Non-pigmented ciliary epithelial cell (primary cell): Measurements from ENCODE around the gene C17orf114.

ENCODE experiments used
- DNase-seq: peaks from one replicate; pipeline ENCODE4 v3.0.0-alpha.2; 2010; ENCODE audit warnings: low read depth

The C17orf114 gene

GRCh38 chr17:4823373-4824089 lies 21.4 kb upstream of the C17orf114 start:
- DNase-seq, result no peak

GRCh38 chr17:4822835-4823234 lies 20.7 kb upstream of the C17orf114 start:
- DNase-seq, result no peak

- no peak for DNase-seq
These were observed 16.1 kb upstream of the C17orf114 start for GRCh38 chr17:4818276-4818675.

- no peak for DNase-seq
These were observed 14.7 kb upstream of the C17orf114 start for GRCh38 chr17:4816826-4817225.

GRCh38 chr17:4815043-4815675 lies 13.0 kb upstream of the C17orf114 start:
- no peak for DNase-seq

GRCh38 chr17:4812690-4813089 lies 10.6 kb upstream of the C17orf114 start:
- DNase-seq, result no peak

- no peak for DNase-seq
These were observed 9.3 kb upstream of the C17orf114 start for GRCh38 chr17:4811471-4811870.

- no peak for DNase-seq
These were observed 8.7 kb upstream of the C17orf114 start for GRCh38 chr17:4810696-4811290.

GRCh38 chr17:4808378-4808767 lies 6.2 kb upstream of the C17orf114 start:
- DNase-seq, result no peak

- DNase-seq, result no peak
These were observed 5.7 kb upstream of the C17orf114 start for GRCh38 chr17:4807605-4808377.

GRCh38 chr17:4806777-4807604 lies 4.9 kb upstream of the C17orf114 start, which contains the start of gene PLD2:
Gene PLD2, plus strand, starts transcription at chr17:4807152. Its CDS starts 621 bp downstream, at chr17:4807773.
- DNase-seq, result no peak

- no peak for DNase-seq
These were observed 4.3 kb upstream of the C17orf114 start for GRCh38 chr17:4806456-4806776.

- DNase-seq, result no peak
These were observed 1.5 kb downstream of the C17orf114 start for GRCh38 chr17:4800462-4801196.

- no peak for DNase-seq
These were observed 5.6 kb downstream of the C17orf114 start for GRCh38 chr17:4796552-4796920.

GRCh38 chr17:4795168-4795567 lies 7.0 kb downstream of the C17orf114 start:
- no peak for DNase-seq

- DNase-seq, result no peak
These were observed 11.4 kb downstream of the C17orf114 start for GRCh38 chr17:4790705-4791088.

GRCh38 chr17:4789951-4790704 lies 12.0 kb downstream of the C17orf114 start:
- DNase-seq, result peak; percentile 60

- DNase-seq, result no peak
These were observed 12.5 kb downstream of the C17orf114 start for GRCh38 chr17:4789701-4789950.

- no peak for DNase-seq
These were observed 13.1 kb downstream of the C17orf114 start, which contains the start of gene GLTPD2 for GRCh38 chr17:4788807-4789700. Gene GLTPD2, plus strand, starts transcription at chr17:4788964. Its CDS starts 48 bp downstream, at chr17:4789012.
